WTC11 (cell line): Measurements from ENCODE around the gene DCLRE1A.

Source experiments
- CREB1 ChIP-seq: sonication (generic); formaldehyde crosslinking; IDR thresholded peaks from 2 replicates; pipeline ENCODE4 v1.8.0; 2023; ENCODE audit warnings: mild to moderate bottlenecking, missing genetic modification reagents
- ETV6 ChIP-seq: sonication (generic); formaldehyde crosslinking; IDR thresholded peaks from 2 replicates; pipeline ENCODE4 v1.8.1; 2022; ENCODE audit warnings: mild to moderate bottlenecking, missing genetic modification reagents
- HMGA2 ChIP-seq: fragments of 250-450 bp; sonication (Bioruptor Pico); IDR thresholded peaks from 2 replicates; pipeline ENCODE4 v1.4.0; 2021; ENCODE audit warnings: mild to moderate bottlenecking, moderate library complexity
- MAX ChIP-seq: sonication (generic); formaldehyde crosslinking; IDR thresholded peaks from 2 replicates; pipeline ENCODE4 v1.8.0; 2022; ENCODE audit warnings: mild to moderate bottlenecking, missing genetic modification reagents
- MYBL2 ChIP-seq: sonication (generic); formaldehyde crosslinking; IDR thresholded peaks from 2 replicates; pipeline ENCODE4 v1.8.1; 2023; ENCODE audit warnings: mild to moderate bottlenecking, moderate library complexity, missing genetic modification reagents
- NFATC4 ChIP-seq: fragments of 250-450 bp; sonication (Bioruptor Pico); IDR thresholded peaks from 2 replicates; pipeline ENCODE4 v1.9.0; 2021; ENCODE audit warnings: mild to moderate bottlenecking
- USF1 ChIP-seq: sonication (generic); formaldehyde crosslinking; IDR thresholded peaks from 2 replicates; pipeline ENCODE4 v1.8.0; 2022; ENCODE audit warnings: mild to moderate bottlenecking, missing genetic modification reagents
- TF ChIP-seq, protein P1 (sequence below): fragments of 200-600 bp; IDR thresholded peaks from 2 replicates; pipeline ENCODE4 v1.8.0; 2022; ENCODE audit warnings: antibody characterized with exemption
- TF ChIP-seq, protein P2 (sequence below): sonication (generic); formaldehyde crosslinking; IDR thresholded peaks from 2 replicates; pipeline ENCODE4 v1.8.1; 2023; ENCODE audit warnings: mild to moderate bottlenecking, missing genetic modification reagents
- TF ChIP-seq, protein P3 (sequence below): sonication (generic); formaldehyde crosslinking; IDR thresholded peaks from 2 replicates; pipeline ENCODE4 v1.8.0; 2022; ENCODE audit warnings: missing genetic modification reagents
- TF ChIP-seq, protein P4 (sequence below): sonication (generic); formaldehyde crosslinking; conservative IDR thresholded peaks from 2 replicates; pipeline ENCODE4 v1.8.1; 2022; ENCODE audit warnings: mild to moderate bottlenecking, missing genetic modification reagents
- TF ChIP-seq, protein P5 (sequence below): sonication (generic); formaldehyde crosslinking; IDR thresholded peaks from 2 replicates; pipeline ENCODE4 v1.8.1; 2022; ENCODE audit warnings: missing genetic modification reagents, borderline replicate concordance

- no peak for TF ChIP-seq CREB1
- TF ChIP-seq, protein P1, sequence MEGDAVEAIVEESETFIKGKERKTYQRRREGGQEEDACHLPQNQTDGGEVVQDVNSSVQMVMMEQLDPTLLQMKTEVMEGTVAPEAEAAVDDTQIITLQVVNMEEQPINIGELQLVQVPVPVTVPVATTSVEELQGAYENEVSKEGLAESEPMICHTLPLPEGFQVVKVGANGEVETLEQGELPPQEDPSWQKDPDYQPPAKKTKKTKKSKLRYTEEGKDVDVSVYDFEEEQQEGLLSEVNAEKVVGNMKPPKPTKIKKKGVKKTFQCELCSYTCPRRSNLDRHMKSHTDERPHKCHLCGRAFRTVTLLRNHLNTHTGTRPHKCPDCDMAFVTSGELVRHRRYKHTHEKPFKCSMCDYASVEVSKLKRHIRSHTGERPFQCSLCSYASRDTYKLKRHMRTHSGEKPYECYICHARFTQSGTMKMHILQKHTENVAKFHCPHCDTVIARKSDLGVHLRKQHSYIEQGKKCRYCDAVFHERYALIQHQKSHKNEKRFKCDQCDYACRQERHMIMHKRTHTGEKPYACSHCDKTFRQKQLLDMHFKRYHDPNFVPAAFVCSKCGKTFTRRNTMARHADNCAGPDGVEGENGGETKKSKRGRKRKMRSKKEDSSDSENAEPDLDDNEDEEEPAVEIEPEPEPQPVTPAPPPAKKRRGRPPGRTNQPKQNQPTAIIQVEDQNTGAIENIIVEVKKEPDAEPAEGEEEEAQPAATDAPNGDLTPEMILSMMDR, result no peak
- no peak for TF ChIP-seq NFATC4
- TF ChIP-seq, protein P2, sequence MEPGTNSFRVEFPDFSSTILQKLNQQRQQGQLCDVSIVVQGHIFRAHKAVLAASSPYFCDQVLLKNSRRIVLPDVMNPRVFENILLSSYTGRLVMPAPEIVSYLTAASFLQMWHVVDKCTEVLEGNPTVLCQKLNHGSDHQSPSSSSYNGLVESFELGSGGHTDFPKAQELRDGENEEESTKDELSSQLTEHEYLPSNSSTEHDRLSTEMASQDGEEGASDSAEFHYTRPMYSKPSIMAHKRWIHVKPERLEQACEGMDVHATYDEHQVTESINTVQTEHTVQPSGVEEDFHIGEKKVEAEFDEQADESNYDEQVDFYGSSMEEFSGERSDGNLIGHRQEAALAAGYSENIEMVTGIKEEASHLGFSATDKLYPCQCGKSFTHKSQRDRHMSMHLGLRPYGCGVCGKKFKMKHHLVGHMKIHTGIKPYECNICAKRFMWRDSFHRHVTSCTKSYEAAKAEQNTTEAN (CRISPR knock-in tag), result no peak
- TF ChIP-seq USF1 (CRISPR knock-in tag), result no peak
- no peak for TF ChIP-seq ETV6 (CRISPR knock-in tag)
- TF ChIP-seq MYBL2, result no peak
- no peak for TF ChIP-seq MAX (CRISPR knock-in tag)
- TF ChIP-seq HMGA2, result no peak
- TF ChIP-seq, protein P3, sequence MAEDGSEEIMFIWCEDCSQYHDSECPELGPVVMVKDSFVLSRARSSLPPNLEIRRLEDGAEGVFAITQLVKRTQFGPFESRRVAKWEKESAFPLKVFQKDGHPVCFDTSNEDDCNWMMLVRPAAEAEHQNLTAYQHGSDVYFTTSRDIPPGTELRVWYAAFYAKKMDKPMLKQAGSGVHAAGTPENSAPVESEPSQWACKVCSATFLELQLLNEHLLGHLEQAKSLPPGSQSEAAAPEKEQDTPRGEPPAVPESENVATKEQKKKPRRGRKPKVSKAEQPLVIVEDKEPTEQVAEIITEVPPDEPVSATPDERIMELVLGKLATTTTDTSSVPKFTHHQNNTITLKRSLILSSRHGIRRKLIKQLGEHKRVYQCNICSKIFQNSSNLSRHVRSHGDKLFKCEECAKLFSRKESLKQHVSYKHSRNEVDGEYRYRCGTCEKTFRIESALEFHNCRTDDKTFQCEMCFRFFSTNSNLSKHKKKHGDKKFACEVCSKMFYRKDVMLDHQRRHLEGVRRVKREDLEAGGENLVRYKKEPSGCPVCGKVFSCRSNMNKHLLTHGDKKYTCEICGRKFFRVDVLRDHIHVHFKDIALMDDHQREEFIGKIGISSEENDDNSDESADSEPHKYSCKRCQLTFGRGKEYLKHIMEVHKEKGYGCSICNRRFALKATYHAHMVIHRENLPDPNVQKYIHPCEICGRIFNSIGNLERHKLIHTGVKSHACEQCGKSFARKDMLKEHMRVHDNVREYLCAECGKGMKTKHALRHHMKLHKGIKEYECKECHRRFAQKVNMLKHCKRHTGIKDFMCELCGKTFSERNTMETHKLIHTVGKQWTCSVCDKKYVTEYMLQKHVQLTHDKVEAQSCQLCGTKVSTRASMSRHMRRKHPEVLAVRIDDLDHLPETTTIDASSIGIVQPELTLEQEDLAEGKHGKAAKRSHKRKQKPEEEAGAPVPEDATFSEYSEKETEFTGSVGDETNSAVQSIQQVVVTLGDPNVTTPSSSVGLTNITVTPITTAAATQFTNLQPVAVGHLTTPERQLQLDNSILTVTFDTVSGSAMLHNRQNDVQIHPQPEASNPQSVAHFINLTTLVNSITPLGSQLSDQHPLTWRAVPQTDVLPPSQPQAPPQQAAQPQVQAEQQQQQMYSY, result no peak
- TF ChIP-seq, protein P4, sequence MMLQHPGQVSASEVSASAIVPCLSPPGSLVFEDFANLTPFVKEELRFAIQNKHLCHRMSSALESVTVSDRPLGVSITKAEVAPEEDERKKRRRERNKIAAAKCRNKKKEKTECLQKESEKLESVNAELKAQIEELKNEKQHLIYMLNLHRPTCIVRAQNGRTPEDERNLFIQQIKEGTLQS, result no peak
- TF ChIP-seq, protein P5, sequence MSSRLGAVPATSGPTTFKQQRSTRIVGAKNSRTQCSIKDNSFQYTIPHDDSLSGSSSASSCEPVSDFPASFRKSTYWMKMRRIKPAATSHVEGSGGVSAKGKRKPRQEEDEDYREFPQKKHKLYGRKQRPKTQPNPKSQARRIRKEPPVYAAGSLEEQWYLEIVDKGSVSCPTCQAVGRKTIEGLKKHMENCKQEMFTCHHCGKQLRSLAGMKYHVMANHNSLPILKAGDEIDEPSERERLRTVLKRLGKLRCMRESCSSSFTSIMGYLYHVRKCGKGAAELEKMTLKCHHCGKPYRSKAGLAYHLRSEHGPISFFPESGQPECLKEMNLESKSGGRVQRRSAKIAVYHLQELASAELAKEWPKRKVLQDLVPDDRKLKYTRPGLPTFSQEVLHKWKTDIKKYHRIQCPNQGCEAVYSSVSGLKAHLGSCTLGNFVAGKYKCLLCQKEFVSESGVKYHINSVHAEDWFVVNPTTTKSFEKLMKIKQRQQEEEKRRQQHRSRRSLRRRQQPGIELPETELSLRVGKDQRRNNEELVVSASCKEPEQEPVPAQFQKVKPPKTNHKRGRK (CRISPR knock-in tag), result no peak
Observed at GRCh38 chr10:113802997-113803396, 50.9 kb downstream of the DCLRE1A start.
